ENCODE data around the gene CNOT2. TPM values are rescaled to one million over a fixed set of nuclear protein-coding genes. Genes with fewer than 3 reads are reported as not detected.

Gene CNOT2
- total RNA-seq, 1 donor from 2014 or later = 121 TPM

DNA sequence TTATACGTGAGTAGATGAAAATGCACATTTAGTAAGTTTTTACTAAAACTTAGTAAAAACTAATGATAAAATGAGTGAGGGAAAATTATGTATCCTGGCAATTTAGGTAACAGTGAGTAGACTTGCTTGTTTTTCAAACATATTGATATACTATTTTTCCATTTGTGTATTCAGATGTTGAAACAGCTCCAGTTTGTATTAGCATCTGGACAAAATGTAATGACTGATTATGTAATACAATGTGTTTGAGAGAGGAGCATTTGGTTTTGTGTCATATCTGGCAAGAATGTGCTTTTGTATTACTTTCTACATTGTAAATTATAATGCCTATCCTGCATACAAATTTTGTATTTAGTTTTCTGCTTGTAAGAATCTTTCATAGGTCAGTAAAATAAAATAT is 5.6 kb downstream of the CNOT2 start:
- TF ChIP-seq CTCF (IDR thresholded peaks at IDR 0.05; ENCODE audit: partially characterized antibody, unreplicated experiment) = no peak
- H3K27me3 Mint-ChIP-seq (ENCODE audit: unreplicated experiment) = peaks cover under 1% of the 10 kb centered on the region
- H3K27ac Mint-ChIP-seq (ENCODE audit: unreplicated experiment) = no peak overlapping the region
- H3K36me3 Mint-ChIP-seq (ENCODE audit: unreplicated experiment) = no peaks in the 10 kb centered on the region
- H3K4me3 Mint-ChIP-seq (ENCODE audit: unreplicated experiment) = no peak overlapping the region
- DNase-seq = no peak
- peaks cover 2% of the 10 kb centered on the region for H3K9me3 Mint-ChIP-seq (ENCODE audit: unreplicated experiment)
- H3K4me1 Mint-ChIP-seq (ENCODE audit: low read depth, unreplicated experiment) = peaks cover 35% of the 10 kb centered on the region

GRCh38 chr12:70249903-70250302 is 6.7 kb downstream of the CNOT2 start:
- H3K4me1 Mint-ChIP-seq (ENCODE audit: low read depth, unreplicated experiment) = peaks cover 33% of the 10 kb centered on the region
- H3K27ac Mint-ChIP-seq (ENCODE audit: unreplicated experiment) = no peak overlapping the region
- no peaks in the 10 kb centered on the region for H3K27me3 Mint-ChIP-seq (ENCODE audit: unreplicated experiment)
- H3K36me3 Mint-ChIP-seq (ENCODE audit: unreplicated experiment) = no peaks in the 10 kb centered on the region
- DNase-seq = no peak
- no peak for TF ChIP-seq CTCF (IDR thresholded peaks at IDR 0.05; ENCODE audit: partially characterized antibody, unreplicated experiment)
- no peaks in the 10 kb centered on the region for H3K9me3 Mint-ChIP-seq (ENCODE audit: unreplicated experiment)
- no peak overlapping the region for H3K4me3 Mint-ChIP-seq (ENCODE audit: unreplicated experiment)

DNA sequence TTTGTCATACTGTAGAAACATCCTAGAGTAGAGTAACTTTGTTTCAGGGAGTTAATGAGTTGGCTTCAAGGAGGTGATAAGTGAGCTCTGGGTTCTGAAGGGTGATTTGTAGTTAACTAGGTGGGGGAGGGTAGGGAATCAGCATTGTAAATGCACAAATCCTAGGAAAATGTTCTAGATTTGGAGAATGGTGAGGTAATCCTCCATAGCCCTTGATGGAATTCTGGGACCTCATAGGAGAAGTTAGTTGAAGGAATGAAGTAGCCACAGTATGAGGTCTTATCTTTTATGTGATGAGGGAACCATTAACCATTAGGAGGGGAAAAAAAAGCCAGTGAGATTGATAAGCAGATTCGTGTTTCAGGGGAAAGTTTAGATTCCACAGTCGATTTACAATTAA is 8.0 kb downstream of the CNOT2 start:
- no peak for DNase-seq
- no peaks in the 10 kb centered on the region for H3K9me3 Mint-ChIP-seq (ENCODE audit: unreplicated experiment)
- no peaks in the 10 kb centered on the region for H3K27me3 Mint-ChIP-seq (ENCODE audit: unreplicated experiment)
- H3K27ac Mint-ChIP-seq (ENCODE audit: unreplicated experiment) = no peak overlapping the region
- H3K4me1 Mint-ChIP-seq (ENCODE audit: low read depth, unreplicated experiment) = peaks cover 34% of the 10 kb centered on the region
- no peak overlapping the region for H3K4me3 Mint-ChIP-seq (ENCODE audit: unreplicated experiment)
- no peaks in the 10 kb centered on the region for H3K36me3 Mint-ChIP-seq (ENCODE audit: unreplicated experiment)
- no peak for TF ChIP-seq CTCF (IDR thresholded peaks at IDR 0.05; ENCODE audit: partially characterized antibody, unreplicated experiment)

DNA sequence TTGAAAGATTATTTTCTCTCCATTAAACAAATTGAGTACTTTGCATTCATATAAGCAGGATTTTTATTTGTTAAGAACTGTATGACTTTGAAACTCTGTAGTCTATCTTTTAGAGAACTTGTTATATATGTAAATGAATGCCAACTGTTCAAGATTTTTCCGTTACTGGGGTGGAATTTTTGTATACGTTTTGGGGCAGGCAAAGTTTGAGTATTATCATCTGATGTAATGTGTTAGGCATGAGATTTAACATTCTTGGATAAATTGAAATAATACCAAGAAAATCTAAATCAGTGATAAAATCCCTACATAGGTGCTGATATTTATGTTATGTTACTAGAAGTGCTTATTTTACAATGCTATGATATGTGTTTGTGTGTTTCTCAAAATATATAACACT is 8.4 kb downstream of the CNOT2 start:
- H3K4me1 Mint-ChIP-seq (ENCODE audit: low read depth, unreplicated experiment) = peaks cover 30% of the 10 kb centered on the region

DNA sequence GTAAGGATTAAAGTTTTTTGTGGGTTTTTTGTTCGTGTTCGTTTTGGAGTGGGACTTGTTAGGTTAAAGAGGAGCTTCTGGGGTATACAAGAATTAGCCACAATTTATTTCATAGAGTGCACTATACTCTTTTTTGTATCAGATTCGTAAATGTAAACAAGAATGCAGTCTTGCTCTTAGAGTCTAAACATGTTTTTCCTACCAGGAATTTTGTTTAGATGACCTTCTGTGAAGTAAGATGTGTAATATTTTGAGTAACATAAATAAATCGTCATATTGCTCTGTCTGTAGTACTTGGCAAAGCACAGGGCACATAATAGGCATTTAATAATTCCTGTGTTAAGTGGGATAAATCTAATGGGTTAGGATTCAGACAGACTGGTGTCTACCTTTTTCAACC is 9.6 kb downstream of the CNOT2 start:
- H3K27ac Mint-ChIP-seq (ENCODE audit: unreplicated experiment) = no peak overlapping the region
- peaks cover 1% of the 10 kb centered on the region for H3K9me3 Mint-ChIP-seq (ENCODE audit: unreplicated experiment)
- peaks cover 30% of the 10 kb centered on the region for H3K4me1 Mint-ChIP-seq (ENCODE audit: low read depth, unreplicated experiment)
- H3K27me3 Mint-ChIP-seq (ENCODE audit: unreplicated experiment) = no peaks in the 10 kb centered on the region
- H3K36me3 Mint-ChIP-seq (ENCODE audit: unreplicated experiment) = no peaks in the 10 kb centered on the region
- no peak for DNase-seq
- TF ChIP-seq CTCF (IDR thresholded peaks at IDR 0.05; ENCODE audit: partially characterized antibody, unreplicated experiment) = no peak
- H3K4me3 Mint-ChIP-seq (ENCODE audit: unreplicated experiment) = no peak overlapping the region

More for the DNA sequence above, 8.4 kb downstream of the CNOT2 start:
- Mint-ChIP-seq H3K27ac (ENCODE audit: unreplicated experiment) (no peak overlapping the region), H3K36me3 (ENCODE audit: unreplicated experiment) (no peaks in the 10 kb centered on the region), H3K27me3 (ENCODE audit: unreplicated experiment) (no peaks in the 10 kb centered on the region), H3K4me3 (ENCODE audit: unreplicated experiment) (no peak overlapping the region), H3K9me3 (ENCODE audit: unreplicated experiment) (no peaks in the 10 kb centered on the region)
- no peak for DNase-seq
- no peak for TF ChIP-seq CTCF (IDR thresholded peaks at IDR 0.05; ENCODE audit: partially characterized antibody, unreplicated experiment)
